OCI-LY3 (cell line): ENCODE data around the gene GALNS.

Experiments
- EZH2phosphoT487 ChIP-seq: fragments of 200-600 bp; shearing (Covaris generic); IDR thresholded peaks from 2 replicates; pipeline ENCODE4 v1.6.1; 2018; ENCODE audit warnings: antibody characterized with exemption, mixed run types, low read depth
- TF ChIP-seq, protein P1 (sequence below): fragments of 200-600, 300-600 bp; sonication (generic); IDR thresholded peaks from 2 replicates; pipeline ENCODE4 v1.5.1; 2014; ENCODE audit warnings: antibody characterized with exemption, low read length, low read depth

DNA sequence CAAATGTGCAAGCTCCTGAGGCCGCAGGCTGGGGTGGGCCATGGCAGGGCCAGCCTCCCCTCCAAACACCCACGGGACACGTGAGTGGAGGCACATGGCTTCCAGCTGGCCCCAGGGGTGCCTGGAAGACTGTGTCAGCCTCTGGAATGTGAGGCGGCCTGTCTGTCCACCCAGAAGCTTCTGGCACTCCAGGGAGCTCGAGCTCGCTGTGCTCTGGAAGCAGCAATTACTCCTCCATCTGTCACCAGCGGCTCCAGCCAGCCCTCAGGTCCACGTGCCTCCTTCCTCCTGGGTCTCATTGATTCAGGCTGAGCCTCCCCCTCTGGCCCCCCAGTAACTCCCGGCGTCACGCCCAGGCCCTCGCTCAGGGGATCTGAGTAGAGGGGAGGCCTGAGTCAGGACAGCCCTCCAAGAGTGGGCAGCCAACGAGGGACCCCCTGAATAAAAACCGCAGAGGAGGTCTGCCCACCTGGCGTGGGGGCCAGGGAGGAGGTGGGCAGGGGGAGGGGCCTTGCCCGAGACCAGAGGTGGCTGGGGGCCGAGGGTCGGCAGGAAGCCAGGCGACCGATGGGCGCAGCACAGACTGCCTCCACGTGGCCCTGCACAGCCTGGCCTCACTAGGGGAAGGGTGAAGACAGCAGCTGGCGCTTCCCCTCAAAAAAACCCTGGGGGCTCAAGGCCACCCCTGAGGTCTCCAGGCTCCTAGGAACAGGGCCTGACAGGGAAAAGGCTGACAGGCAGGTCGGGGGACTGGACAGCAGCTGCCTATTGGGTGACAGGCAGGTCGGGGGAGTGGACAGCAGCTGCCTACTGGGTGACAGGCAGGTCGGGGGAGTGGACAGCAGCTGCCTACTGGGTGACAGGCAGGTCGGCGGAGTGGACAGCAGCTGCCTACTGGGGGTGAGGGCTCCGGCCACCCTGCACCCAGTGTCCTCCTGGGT is 83.6 kb downstream of the GALNS start:
- TF ChIP-seq, protein P1, sequence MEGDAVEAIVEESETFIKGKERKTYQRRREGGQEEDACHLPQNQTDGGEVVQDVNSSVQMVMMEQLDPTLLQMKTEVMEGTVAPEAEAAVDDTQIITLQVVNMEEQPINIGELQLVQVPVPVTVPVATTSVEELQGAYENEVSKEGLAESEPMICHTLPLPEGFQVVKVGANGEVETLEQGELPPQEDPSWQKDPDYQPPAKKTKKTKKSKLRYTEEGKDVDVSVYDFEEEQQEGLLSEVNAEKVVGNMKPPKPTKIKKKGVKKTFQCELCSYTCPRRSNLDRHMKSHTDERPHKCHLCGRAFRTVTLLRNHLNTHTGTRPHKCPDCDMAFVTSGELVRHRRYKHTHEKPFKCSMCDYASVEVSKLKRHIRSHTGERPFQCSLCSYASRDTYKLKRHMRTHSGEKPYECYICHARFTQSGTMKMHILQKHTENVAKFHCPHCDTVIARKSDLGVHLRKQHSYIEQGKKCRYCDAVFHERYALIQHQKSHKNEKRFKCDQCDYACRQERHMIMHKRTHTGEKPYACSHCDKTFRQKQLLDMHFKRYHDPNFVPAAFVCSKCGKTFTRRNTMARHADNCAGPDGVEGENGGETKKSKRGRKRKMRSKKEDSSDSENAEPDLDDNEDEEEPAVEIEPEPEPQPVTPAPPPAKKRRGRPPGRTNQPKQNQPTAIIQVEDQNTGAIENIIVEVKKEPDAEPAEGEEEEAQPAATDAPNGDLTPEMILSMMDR = no peak
- TF ChIP-seq EZH2phosphoT487 = no peak
